T-cell (primary cell): ENCODE measurements around the gene BCAS4. TPM values are rescaled to one million over a fixed set of nuclear protein-coding genes. Genes with fewer than 3 reads are reported as not detected.
"Not testable (repeated sequence)": the region's sequence is repeated elsewhere in the genome, so short reads cannot be mapped to it uniquely, and the experiment has no call there.

Experiments used
- ATAC-seq, 4 experiments: fragments of 200-7000 bp in 3 of 4; fragments of 150-1000 bp in 1 of 4; cut with Tn5 transposase; replicated peaks in 1 of 4; 1 replicate in 3 of 4; 2 replicates in 1 of 4; pipeline ENCODE4 v1.10.0; 2021; ENCODE audit warnings: moderate library complexity in 3 of 4, mild to moderate bottlenecking in 2 of 4, moderate number of reproducible peaks in 1 of 4
- CTCF ChIA-PET, 2 donors: fragments of 300-600 bp; sonication (Branson Sonifier 250); formaldehyde crosslinking; loops; one replicate each; lab custom pipeline; 2022; ENCODE audit warnings: antibody characterized with exemption in 2 of 2; lab: Charles Lee
- POLR2A ChIA-PET, 2 donors: fragments of 300-600 bp; sonication (Branson Sonifier 250); formaldehyde crosslinking; loops; one replicate each; lab custom pipeline; 2022; ENCODE audit warnings: antibody characterized with exemption in 2 of 2; lab: Charles Lee
- DNase-seq, 35 experiments: peaks; one replicate each; pipeline versions ENCODE4 v3.0.0 to v3.0.0-alpha.2; 2013 to 2023
- H3K27ac ChIP-seq: one replicate; pipeline ENCODE4 v1.5.1; 2013; ENCODE audit warnings: low read length
- H3K27me3 ChIP-seq, 2 experiments: replicated peaks in 1 of 2; 1 replicate in 1 of 2; 2 replicates in 1 of 2; pipeline versions ENCODE4 v1.6.1 to v1.7.0; 2013; ENCODE audit warnings: low read length in 1 of 2, mixed read lengths in 1 of 2; ENCODE audit not compliant: control insufficient read depth in 2 of 2, insufficient read depth in 2 of 2; ENCODE audit errors: extremely low read depth in 1 of 2
- H3K36me3 ChIP-seq, 2 donors: 1 replicate in 1 of 2; 2 replicates in 1 of 2; pipeline versions ENCODE4 v1.6.1 to v1.7.0; 2013; ENCODE audit warnings: low read length in 1 of 2; ENCODE audit not compliant: control insufficient read depth in 2 of 2, insufficient read depth in 1 of 2; ENCODE audit errors: extremely low read depth in 1 of 2
- H3K4me1 ChIP-seq, 2 experiments: 1 replicate in 1 of 2; 2 replicates in 1 of 2; pipeline versions ENCODE4 v1.6.1 to v1.7.0; 2013; ENCODE audit warnings: low read length in 2 of 2, mixed read lengths in 1 of 2; ENCODE audit not compliant: insufficient read depth in 2 of 2, control insufficient read depth in 1 of 2; ENCODE audit errors: extremely low read depth in 1 of 2
- H3K4me3 ChIP-seq, 2 donors: 1 replicate in 1 of 2; 2 replicates in 1 of 2; pipeline versions ENCODE4 v1.5.1 to v1.7.0; 2013; ENCODE audit warnings: mild to moderate bottlenecking in 2 of 2, low read length in 1 of 2, moderate library complexity in 1 of 2; ENCODE audit not compliant: control insufficient read depth in 1 of 2; ENCODE audit errors: extremely low read depth in 1 of 2
- H3K9me3 ChIP-seq: 2 replicates; pipeline ENCODE4 v1.7.0; 2013
- H3K27ac Mint-ChIP-seq, 2 donors: one replicate each; pipeline ENCODE4 v1.8.0; 2020 to 2021; ENCODE audit warnings: mild to moderate bottlenecking in 2 of 2, mixed read lengths in 2 of 2
- H3K27me3 Mint-ChIP-seq, 2 donors: one replicate each; pipeline ENCODE4 v1.8.0; 2021 to 2022; ENCODE audit warnings: mixed read lengths in 2 of 2
- H3K36me3 Mint-ChIP-seq: one replicate; pipeline ENCODE4 v1.8.0; 2021; ENCODE audit warnings: mixed read lengths
- H3K4me1 Mint-ChIP-seq, 3 donors: one replicate each; pipeline ENCODE4 v1.8.0; 2020 to 2022; ENCODE audit warnings: mixed read lengths in 3 of 3, mild to moderate bottlenecking in 1 of 3
- H3K4me3 Mint-ChIP-seq, 3 donors: one replicate each; pipeline ENCODE4 v1.8.0; 2020 to 2022; ENCODE audit warnings: mild to moderate bottlenecking in 3 of 3, mixed read lengths in 3 of 3, moderate library complexity in 3 of 3
- H3K9me3 Mint-ChIP-seq, 3 donors: one replicate each; pipeline ENCODE4 v1.8.0; 2020 to 2022; ENCODE audit warnings: mixed read lengths in 3 of 3
- WGBS: methylation state at CpG from one replicate; pipeline ENCODE4 v1.1.5; 2013; ENCODE audit warnings: missing lambda C conversion rate; ENCODE audit not compliant: insufficient coverage; 5-methylcytosine and 5-hydroxymethylcytosine counted together
- total RNA-seq, 35 experiments: library from RNA in 6 of 35; stranded (reverse) in 6 of 35; fragments of 120-200 nt in 1 of 35; gene quantifications; one replicate each; pipeline versions ENCODE4 v1.2.1 to v1.2.4 and lab custom pipeline; 2013 to 2026

Gene BCAS4
- total RNA-seq, 5 donors from 2014 or later (not counting 1 experiment from before 2014, with no cell fraction given), result 26.3 to 49.8 (median 31.3) TPM

- Histone ChIP-seq H3K27ac (no peak overlapping the region), H3K4me3 (no peak overlapping the region), H3K9me3 (no peaks in the 10 kb centered on the region), H3K36me3 (no peaks in the 10 kb centered on the region), H3K27me3 (no peaks in the 10 kb centered on the region), H3K4me1 (peaks cover 2 to 11% of the 10 kb centered on the region in 2 experiments)
- H3K36me3 Mint-ChIP-seq, result peaks cover 8% of the 10 kb centered on the region
- ChIA-PET POLR2A (interaction anchor here in 1 of 2 donors (0.6 kb wide), 1 partner anchor 608 kb away, joined by 5 read pairs; no protein-coding TSS in a partner anchor), CTCF (interaction anchor here in 1 of 2 donors (0.6 kb wide), 1 partner anchor 50 kb away, joined by 3 read pairs; no protein-coding TSS in a partner anchor)
- ATAC-seq, result no peak
- H3K27me3 Mint-ChIP-seq, result no peaks in the 10 kb centered on the region
- peaks cover 17 to 32% (median 26%) of the 10 kb centered on the region in 3 donors for H3K4me1 Mint-ChIP-seq
- H3K27ac Mint-ChIP-seq, result no peak overlapping the region
- H3K4me3 Mint-ChIP-seq, result no peak overlapping the region
- WGBS, result 96% methylated on average over 10 of the region's 13 CpGs
- no peaks in the 10 kb centered on the region for H3K9me3 Mint-ChIP-seq
- no peak for DNase-seq
These were observed 4.5 kb downstream of the BCAS4 start for GRCh38 chr20:50799176-50799889.

- Histone ChIP-seq H3K36me3 (no peaks in the 10 kb centered on the region), H3K4me1 (peaks cover 7 to 14% of the 10 kb centered on the region in 2 experiments), H3K27me3 (no peaks in the 10 kb centered on the region), H3K9me3 (no peaks in the 10 kb centered on the region), H3K4me3 (no peak overlapping the region), H3K27ac (no peak overlapping the region)
- ChIA-PET POLR2A (interaction anchor here in 1 of 2 donors (0.6 kb wide), 1 partner anchor 129 kb away, joined by 3 read pairs; no protein-coding TSS in a partner anchor), CTCF (interaction anchor here in 1 of 2 donors (0.6 kb wide), 1 partner anchor 51 kb away, joined by 3 read pairs; no protein-coding TSS in a partner anchor)
- H3K9me3 Mint-ChIP-seq, result no peaks in the 10 kb centered on the region
- ATAC-seq (no peak), DNase-seq (no peak)
- WGBS, result 92% methylated on average over 2 of the region's 8 CpGs
- no peaks in the 10 kb centered on the region for H3K27me3 Mint-ChIP-seq
- H3K4me1 Mint-ChIP-seq, result peaks cover 24 to 38% (median 32%) of the 10 kb centered on the region in 3 donors
- H3K36me3 Mint-ChIP-seq, result peaks cover 8% of the 10 kb centered on the region
- no peak overlapping the region for H3K4me3 Mint-ChIP-seq
- H3K27ac Mint-ChIP-seq, result peak overlapping the region; percentile 44 to 63
These were observed 5.2 kb downstream of the BCAS4 start for GRCh38 chr20:50799890-50800550.

GRCh38 chr20:50800986-50801746 lies 6.3 kb downstream of the BCAS4 start:
- H3K27ac ChIP-seq, ATAC-seq, H3K27me3 Mint-ChIP-seq, H3K9me3 Mint-ChIP-seq, H3K36me3 ChIP-seq, H3K4me3 ChIP-seq, DNase-seq, H3K36me3 Mint-ChIP-seq, H3K27me3 ChIP-seq, H3K9me3 ChIP-seq, H3K4me3 Mint-ChIP-seq: not testable (repeated sequence)
- 94% methylated on average over 8 of the region's 13 CpGs for WGBS
- ChIA-PET CTCF (interaction anchor here in 1 of 2 donors (0.6 kb wide), 1 partner anchor 106 kb away, joined by 10 read pairs; no protein-coding TSS in a partner anchor), POLR2A (interaction anchor here in 1 of 2 donors (0.6 kb wide), 1 partner anchor 128 kb away, joined by 3 read pairs; no protein-coding TSS in a partner anchor)
- H3K4me1 Mint-ChIP-seq, result peaks cover 27 to 43% (median 37%) of the 10 kb centered on the region in 3 donors
- peak overlapping the region in 1 of 2 donors; percentile 54 for H3K27ac Mint-ChIP-seq
- peaks cover 7 to 21% of the 10 kb centered on the region in 2 experiments for H3K4me1 ChIP-seq

GRCh38 chr20:50801747-50802125 lies 6.9 kb downstream of the BCAS4 start:
- WGBS, result 97% methylated on average over 5 of the region's 5 CpGs
- CTCF ChIA-PET, result interaction anchor here in 1 of 2 donors (0.6 kb wide), 2 partner anchors 105 to 311 kb away, joined by 8 to 10 read pairs; no protein-coding TSS in a partner anchor
- no peak for DNase-seq
- Mint-ChIP-seq H3K4me3 (no peak overlapping the region), H3K4me1 (peaks cover 30 to 45% (median 40%) of the 10 kb centered on the region in 3 donors), H3K36me3 (peaks cover 8% of the 10 kb centered on the region), H3K9me3 (no peaks in the 10 kb centered on the region), H3K27ac (peak overlapping the region; percentile 54 to 66), H3K27me3 (no peaks in the 10 kb centered on the region)
- no peak overlapping the region for H3K4me3 ChIP-seq
- H3K9me3 ChIP-seq, result no peaks in the 10 kb centered on the region
- no peak overlapping the region for H3K27ac ChIP-seq
- no peaks in the 10 kb centered on the region for H3K27me3 ChIP-seq
- ATAC-seq, result no peak
- POLR2A ChIA-PET, result no interaction called here
- no peaks in the 10 kb centered on the region for H3K36me3 ChIP-seq
- peaks cover 7 to 22% of the 10 kb centered on the region in 2 experiments for H3K4me1 ChIP-seq

GRCh38 chr20:50802289-50802688 lies 7.4 kb downstream of the BCAS4 start:
- Histone ChIP-seq H3K36me3 (no peaks in the 10 kb centered on the region), H3K4me3 (no peak overlapping the region), H3K4me1 (peaks cover 7 to 21% of the 10 kb centered on the region in 2 experiments), H3K27me3 (no peaks in the 10 kb centered on the region), H3K27ac (no peak overlapping the region), H3K9me3 (no peaks in the 10 kb centered on the region)
- peaks cover 8% of the 10 kb centered on the region for H3K36me3 Mint-ChIP-seq
- POLR2A ChIA-PET, result interaction anchor here in 1 of 2 donors (0.7 kb wide), 1 partner anchor 11 kb away, joined by 3 read pairs; no protein-coding TSS in a partner anchor
- ATAC-seq (no peak), DNase-seq (no peak)
- WGBS, result 94% methylated on average over 5 of the region's 8 CpGs
- CTCF ChIA-PET, result interaction anchor here in 1 of 2 donors (0.6 kb wide), 1 partner anchor 312 kb away, joined by 8 read pairs; no protein-coding TSS in a partner anchor
- H3K27ac Mint-ChIP-seq, result no peak overlapping the region
- no peaks in the 10 kb centered on the region for H3K27me3 Mint-ChIP-seq
- no peak overlapping the region for H3K4me3 Mint-ChIP-seq
- H3K9me3 Mint-ChIP-seq, result no peaks in the 10 kb centered on the region
- H3K4me1 Mint-ChIP-seq, result peaks cover 30 to 41% (median 35%) of the 10 kb centered on the region in 3 donors
